Caco-2 (cell line): ENCODE data around the gene BCL2L11. TPM values are rescaled to one million over a fixed set of nuclear protein-coding genes. Genes with fewer than 3 reads are reported as not detected.

Experiments
- BruUV-seq: library from RNA; stranded (reverse); fragments of 400-500 nt; replicated peaks from 2 replicates; lab custom pipeline; 2021; lab: Mats Ljungman, UMichigan
- CTCF ChIA-PET: fragments of 300-600 bp; sonication (Branson Sonifier 250); formaldehyde crosslinking; loops from one replicate; lab custom pipeline; 2022; ENCODE audit warnings: antibody characterized with exemption; lab: Charles Lee
- POLR2A ChIA-PET: fragments of 300-600 bp; sonication (Branson Sonifier 250); formaldehyde crosslinking; loops from one replicate; lab custom pipeline; 2022; ENCODE audit warnings: antibody characterized with exemption; lab: Charles Lee
- DNase-seq, 2 experiments: peaks; one replicate each; pipeline versions ENCODE4 v3.0.0 to v3.0.0-alpha.2; 2020 to 2022
- H3K27me3 ChIP-seq: replicated peaks from 2 replicates; pipeline ENCODE4 v1.6.0; 2011; ENCODE audit warnings: low read length; ENCODE audit not compliant: control insufficient read depth, insufficient read depth
- H3K36me3 ChIP-seq: 2 replicates; pipeline ENCODE4 v1.5.1; 2011; ENCODE audit warnings: low read length; ENCODE audit not compliant: control insufficient read depth, insufficient read depth
- H3K4me1 ChIP-seq: fragments of 250-450 bp; sonication (Bioruptor Pico); 2 replicates; pipeline ENCODE4 v1.5.1; 2020; ENCODE audit warnings: mild to moderate bottlenecking
- H3K4me3 ChIP-seq: 2 replicates; pipeline ENCODE4 v1.5.1; 2011; ENCODE audit warnings: low read depth, mild to moderate bottlenecking, control low read depth, low read length
- H3K9me3 ChIP-seq: fragments of 250-450 bp; sonication (Bioruptor Pico); 2 replicates; pipeline ENCODE4 v1.5.1; 2020; ENCODE audit warnings: mild to moderate bottlenecking, moderate library complexity
- H3K27ac Mint-ChIP-seq: one replicate; pipeline ENCODE4 v1.8.0; 2022; ENCODE audit warnings: mixed read lengths; ENCODE audit not compliant: unreplicated experiment
- H3K27me3 Mint-ChIP-seq: one replicate; pipeline ENCODE4 v1.8.0; 2022; ENCODE audit warnings: mixed read lengths; ENCODE audit not compliant: insufficient read depth, unreplicated experiment
- H3K36me3 Mint-ChIP-seq: one replicate; pipeline ENCODE4 v1.8.0; 2022; ENCODE audit warnings: mild to moderate bottlenecking, mixed read lengths; ENCODE audit not compliant: insufficient read depth, unreplicated experiment
- H3K4me1 Mint-ChIP-seq: one replicate; pipeline ENCODE4 v1.8.0; 2022; ENCODE audit warnings: low read depth, mixed read lengths; ENCODE audit not compliant: unreplicated experiment
- H3K4me3 Mint-ChIP-seq: one replicate; pipeline ENCODE4 v1.8.0; 2022; ENCODE audit warnings: mild to moderate bottlenecking, moderate library complexity, mixed read lengths; ENCODE audit not compliant: unreplicated experiment
- H3K9me3 Mint-ChIP-seq: one replicate; pipeline ENCODE4 v1.8.0; 2022; ENCODE audit warnings: mixed read lengths; ENCODE audit not compliant: unreplicated experiment
- intact Hi-C: fragments of 100-400 bp; cut with micrococcal nuclease; formaldehyde crosslinking; loops from one replicate; pipeline ENCODE4 v1.10.0; 2022; ENCODE audit not compliant: unreplicated experiment
- total RNA-seq: library from RNA; stranded (reverse); gene quantifications from 2 replicates; pipeline ENCODE4 v1.2.3, GENCODE V29; 2022
- TF ChIP-seq, protein P1 (sequence below), 2 experiments: fragments of 200-600 bp in 1 of 2; IDR thresholded peaks; 1 replicate in 1 of 2; 2 replicates in 1 of 2; pipeline versions ENCODE4 v1.5.1 to v1.8.0; 2011 to 2022; ENCODE audit warnings: antibody characterized with exemption in 1 of 2, control low read depth in 1 of 2, inconsistent platforms in 1 of 2, low read depth in 1 of 2, low read length in 1 of 2, mild to moderate bottlenecking in 1 of 2, moderate library complexity in 1 of 2; ENCODE audit not compliant: insufficient read depth in 1 of 2, severe bottlenecking in 1 of 2, unreplicated experiment in 1 of 2

The BCL2L11 gene
- total RNA-seq, 1 experiment from 2014 or later: 28.9 TPM

DNA sequence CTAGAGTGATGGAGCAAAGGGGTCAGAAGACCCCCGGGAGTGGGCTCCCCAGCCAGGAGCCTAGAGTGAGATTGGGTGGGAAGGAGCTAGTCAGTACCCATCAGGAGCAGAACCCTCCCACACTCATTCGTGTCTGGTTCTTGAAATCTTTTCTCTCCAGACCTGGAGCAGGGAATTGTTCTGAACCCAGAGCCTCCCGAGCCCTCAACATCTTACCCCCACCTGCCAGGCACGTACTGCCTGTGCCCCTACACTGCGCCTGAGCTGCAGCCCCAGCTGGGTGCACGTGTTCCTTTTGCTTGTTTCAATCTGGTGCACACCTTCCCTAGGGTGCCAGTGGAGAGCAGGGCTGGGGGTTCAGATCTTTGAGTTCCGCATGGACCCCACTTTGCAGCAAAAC lies 52.6 kb downstream of the BCL2L11 start:
- intact Hi-C loops: no loop called here
- Histone ChIP-seq H3K9me3 (no peaks in the 10 kb centered on the region; the same call in 1 of the 2 replicates), H3K4me3 (no peak overlapping the region), H3K4me1 (peaks cover 7% of the 10 kb centered on the region), H3K36me3 (0 out of 2 replicates have a peak, but pooled peaks cover 2% of the 10 kb centered on the region), H3K27me3 (no peaks in the 10 kb centered on the region)
- TF ChIP-seq, protein P1, sequence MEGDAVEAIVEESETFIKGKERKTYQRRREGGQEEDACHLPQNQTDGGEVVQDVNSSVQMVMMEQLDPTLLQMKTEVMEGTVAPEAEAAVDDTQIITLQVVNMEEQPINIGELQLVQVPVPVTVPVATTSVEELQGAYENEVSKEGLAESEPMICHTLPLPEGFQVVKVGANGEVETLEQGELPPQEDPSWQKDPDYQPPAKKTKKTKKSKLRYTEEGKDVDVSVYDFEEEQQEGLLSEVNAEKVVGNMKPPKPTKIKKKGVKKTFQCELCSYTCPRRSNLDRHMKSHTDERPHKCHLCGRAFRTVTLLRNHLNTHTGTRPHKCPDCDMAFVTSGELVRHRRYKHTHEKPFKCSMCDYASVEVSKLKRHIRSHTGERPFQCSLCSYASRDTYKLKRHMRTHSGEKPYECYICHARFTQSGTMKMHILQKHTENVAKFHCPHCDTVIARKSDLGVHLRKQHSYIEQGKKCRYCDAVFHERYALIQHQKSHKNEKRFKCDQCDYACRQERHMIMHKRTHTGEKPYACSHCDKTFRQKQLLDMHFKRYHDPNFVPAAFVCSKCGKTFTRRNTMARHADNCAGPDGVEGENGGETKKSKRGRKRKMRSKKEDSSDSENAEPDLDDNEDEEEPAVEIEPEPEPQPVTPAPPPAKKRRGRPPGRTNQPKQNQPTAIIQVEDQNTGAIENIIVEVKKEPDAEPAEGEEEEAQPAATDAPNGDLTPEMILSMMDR (IDR thresholded peaks at IDR 0.05; ENCODE audit: insufficient read depth in 1 of 2, low read depth in 1 of 2, low read length in 1 of 2, severe bottlenecking in 1 of 2, unreplicated experiment in 1 of 2): no peak
- H3K9me3 Mint-ChIP-seq: no peaks in the 10 kb centered on the region
- peaks cover 26% of the 10 kb centered on the region for H3K4me1 Mint-ChIP-seq
- no peak for DNase-seq
- ChIA-PET POLR2A (no interaction called here), CTCF (no interaction called here)
- H3K27ac Mint-ChIP-seq: no peak overlapping the region
- H3K27me3 Mint-ChIP-seq: no peaks in the 10 kb centered on the region
- H3K4me3 Mint-ChIP-seq: no peak overlapping the region
- no peaks in the 10 kb centered on the region for H3K36me3 Mint-ChIP-seq
- BruUV-seq: no TSS peak

DNA sequence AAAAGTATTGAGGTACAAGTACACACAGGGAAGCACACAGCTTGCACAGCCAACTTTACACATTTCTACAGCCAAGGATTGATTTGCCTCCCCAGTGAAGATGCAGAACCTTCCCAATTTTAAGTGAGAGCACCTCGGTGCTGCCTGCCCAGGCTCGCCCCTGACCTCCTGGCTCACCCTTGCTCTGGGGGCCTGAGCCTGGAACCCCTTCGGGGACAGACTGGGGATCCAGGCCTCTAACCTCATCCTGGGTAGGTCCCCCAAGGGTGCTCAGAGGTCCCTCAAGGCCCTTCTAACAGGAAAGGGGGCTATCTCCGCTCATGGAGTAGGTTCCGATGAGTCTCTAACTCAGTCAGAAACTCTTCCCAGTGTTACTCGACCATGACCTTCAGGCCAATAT lies 53.1 kb downstream of the BCL2L11 start:
- Mint-ChIP-seq H3K4me3 (no peak overlapping the region), H3K9me3 (no peaks in the 10 kb centered on the region), H3K27ac (no peak overlapping the region), H3K27me3 (no peaks in the 10 kb centered on the region), H3K36me3 (no peaks in the 10 kb centered on the region), H3K4me1 (peaks cover 28% of the 10 kb centered on the region)
- Histone ChIP-seq H3K4me1 (peaks cover 12% of the 10 kb centered on the region), H3K4me3 (no peak overlapping the region), H3K9me3 (no peaks in the 10 kb centered on the region; the same call in 1 of the 2 replicates), H3K27me3 (no peaks in the 10 kb centered on the region), H3K36me3 (0 out of 2 replicates have a peak, but pooled peaks cover 2% of the 10 kb centered on the region)
- POLR2A ChIA-PET: no interaction called here
- BruUV-seq: no TSS peak
- TF ChIP-seq, protein P1 (IDR thresholded peaks at IDR 0.05; ENCODE audit: insufficient read depth in 1 of 2, low read depth in 1 of 2, low read length in 1 of 2, severe bottlenecking in 1 of 2, unreplicated experiment in 1 of 2): no peak
- no peak for DNase-seq
- CTCF ChIA-PET: no interaction called here
- intact Hi-C loops: no loop called here

DNA sequence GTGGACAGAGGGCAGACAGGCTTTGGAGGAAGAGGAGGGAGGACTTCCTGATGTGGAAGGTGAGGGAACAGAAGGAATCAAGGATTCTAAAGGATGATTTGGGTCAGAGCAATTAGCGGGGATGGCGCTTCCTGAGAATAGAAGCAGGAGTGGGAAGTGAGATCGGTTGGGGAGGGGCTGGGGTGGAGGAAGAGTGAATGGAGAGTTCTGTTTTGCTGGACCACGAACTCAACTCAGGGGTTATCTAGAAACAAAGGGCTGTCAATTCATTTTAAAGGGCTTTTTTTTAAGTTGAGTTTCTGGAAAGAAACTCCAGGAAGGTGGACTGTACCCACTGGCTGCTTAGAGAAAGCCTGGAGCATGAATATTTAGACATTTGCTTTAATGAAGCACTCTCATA lies 54.9 kb downstream of the BCL2L11 start:
- Mint-ChIP-seq H3K4me3 (no peak overlapping the region), H3K9me3 (no peaks in the 10 kb centered on the region), H3K27ac (no peak overlapping the region), H3K36me3 (no peaks in the 10 kb centered on the region), H3K4me1 (peaks cover 28% of the 10 kb centered on the region), H3K27me3 (no peaks in the 10 kb centered on the region)
- peaks cover 29% of the 10 kb centered on the region for H3K4me1 ChIP-seq
- no peak overlapping the region for H3K4me3 ChIP-seq
- intact Hi-C loops: loop anchor here (5.0 kb wide), 1 partner anchor 53 kb away; the partner anchor contains the start of gene BCL2L11
- DNase-seq: no peak
- ChIA-PET POLR2A (no interaction called here), CTCF (no interaction called here)
- no TSS peak for BruUV-seq
- no peaks in the 10 kb centered on the region for H3K9me3 ChIP-seq
- TF ChIP-seq, protein P1 (IDR thresholded peaks at IDR 0.05; ENCODE audit: insufficient read depth in 1 of 2, low read depth in 1 of 2, low read length in 1 of 2, severe bottlenecking in 1 of 2, unreplicated experiment in 1 of 2): no peak
- no peaks in the 10 kb centered on the region for H3K36me3 ChIP-seq
- H3K27me3 ChIP-seq: no peaks in the 10 kb centered on the region
